Measurements from ENCODE around the gene TIGD1.

TIGD1 gene

DNA sequence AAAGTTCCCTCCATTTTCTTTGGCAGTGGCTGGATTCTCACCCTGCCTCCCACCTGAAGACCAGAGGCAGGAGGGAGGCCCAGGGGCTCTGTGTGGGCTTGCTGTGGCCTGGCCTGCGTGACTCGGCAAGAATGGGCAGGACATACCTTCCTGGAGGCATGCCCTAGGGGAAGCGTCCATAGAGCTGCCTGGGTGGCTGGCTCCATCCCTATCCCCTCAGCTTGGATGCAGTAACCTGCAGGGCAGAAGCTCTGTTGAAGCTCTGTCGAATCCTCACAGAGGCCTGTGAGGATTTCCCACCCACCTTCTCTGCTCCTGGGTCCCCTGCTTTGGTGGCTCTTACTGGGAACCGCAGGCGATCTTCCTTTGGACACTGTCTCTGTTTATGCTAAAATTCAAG is 31.5 kb downstream of the TIGD1 start:
- H3K4me3 ChIP-seq (ENCODE audit: low read length): no peak overlapping the region
- TF ChIP-seq ZNF274 (IDR thresholded peaks at IDR 0.05; ENCODE audit: low read depth, low read length): no peak

- H3K4me3 ChIP-seq (ENCODE audit: low read length): no peak overlapping the region
- no peak for TF ChIP-seq ZNF274 (IDR thresholded peaks at IDR 0.05; ENCODE audit: low read depth, low read length)
Measured at GRCh38 chr2:232516551-232516950, 33.8 kb downstream of the TIGD1 start.

- TF ChIP-seq ZNF274 (IDR thresholded peaks at IDR 0.05; ENCODE audit: low read depth, low read length): no peak
- no peak overlapping the region for H3K4me3 ChIP-seq (ENCODE audit: low read length)
Measured at GRCh38 chr2:232515639-232516038, 34.7 kb downstream of the TIGD1 start.

DNA sequence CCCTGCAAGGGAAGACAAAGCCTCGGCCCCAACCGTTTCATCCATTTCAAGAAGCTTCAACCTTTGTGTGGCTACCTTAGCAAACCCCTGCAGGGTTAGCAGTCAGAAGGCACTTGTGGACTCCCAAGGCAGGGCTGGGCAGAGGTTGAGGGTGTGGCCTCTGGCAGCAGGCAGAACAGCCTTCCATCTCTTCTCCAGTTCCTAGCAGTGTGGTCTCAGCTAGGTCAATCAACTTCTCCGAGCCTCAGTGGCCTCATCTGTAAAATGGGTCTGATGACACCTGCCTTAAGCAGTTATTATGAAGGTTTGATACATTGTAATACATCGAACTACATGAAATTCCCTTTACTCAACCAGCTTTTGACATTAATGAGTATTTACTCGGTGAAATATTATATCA is 37.0 kb downstream of the TIGD1 start:
- H3K4me3 ChIP-seq (ENCODE audit: low read length): no peak overlapping the region

GRCh38 chr2:232512602-232513001 is 37.8 kb downstream of the TIGD1 start:
- no peak for TF ChIP-seq ZNF274 (IDR thresholded peaks at IDR 0.05; ENCODE audit: low read depth, low read length)
- no peak overlapping the region for H3K4me3 ChIP-seq (ENCODE audit: low read length)

More for the DNA sequence above, 37.0 kb downstream of the TIGD1 start:
- TF ChIP-seq ZNF274 (IDR thresholded peaks at IDR 0.05; ENCODE audit: low read depth, low read length): no peak

DNA sequence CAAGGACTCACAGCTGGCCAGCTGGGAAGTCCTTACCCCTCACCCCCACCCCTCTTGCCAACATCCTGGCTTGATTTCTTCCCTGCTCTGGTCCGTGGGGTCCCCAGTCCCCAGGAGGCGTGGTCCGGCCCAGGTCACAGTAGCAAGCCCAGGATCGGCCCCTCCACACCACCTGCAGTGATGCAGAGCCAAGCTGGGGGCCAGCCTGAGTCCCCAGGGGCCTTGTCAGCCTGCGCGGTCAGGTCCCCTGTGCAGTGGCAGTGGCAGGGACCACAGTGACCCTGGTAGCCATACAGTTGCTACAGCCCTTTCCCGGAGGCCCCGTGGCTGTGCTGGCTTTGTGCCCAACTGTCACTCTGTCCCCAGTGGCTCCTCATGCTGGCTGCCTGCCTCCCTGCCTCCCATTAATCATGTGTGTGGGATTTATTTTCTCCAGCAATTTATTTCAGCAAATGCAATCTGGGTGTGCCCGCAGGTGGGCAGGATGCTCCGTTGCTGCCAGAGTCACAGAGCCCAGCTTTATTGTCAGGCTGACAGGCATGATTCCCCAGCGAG is 38.9 kb downstream of the TIGD1 start:
- H3K4me3 ChIP-seq (ENCODE audit: low read length): no peak overlapping the region
- TF ChIP-seq ZNF274 (IDR thresholded peaks at IDR 0.05; ENCODE audit: low read depth, low read length): no peak

DNA sequence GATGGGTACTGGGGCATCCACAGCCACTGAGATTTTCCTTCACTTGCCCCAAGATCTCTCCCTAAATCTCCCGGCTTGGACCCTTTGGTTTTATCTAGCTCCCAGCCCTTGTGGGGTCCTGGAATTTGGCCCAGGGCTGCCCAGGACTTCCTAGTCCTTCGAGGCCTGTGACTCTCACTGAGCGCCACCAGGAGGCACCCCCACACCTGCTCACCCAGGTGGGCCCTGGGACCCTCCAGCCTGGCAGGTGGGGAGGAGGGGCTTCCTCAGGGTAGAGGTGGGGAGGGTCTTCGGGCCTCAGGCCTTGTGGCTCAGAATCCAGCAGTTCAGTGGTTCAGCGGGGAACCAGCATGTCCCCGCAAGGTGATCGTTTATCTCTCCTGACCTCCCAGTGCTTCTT is 42.1 kb downstream of the TIGD1 start:
- H3K4me3 ChIP-seq (ENCODE audit: low read length): no peak overlapping the region
- no peak for TF ChIP-seq ZNF274 (IDR thresholded peaks at IDR 0.05; ENCODE audit: low read depth, low read length)

GRCh38 chr2:232506709-232507108 is 43.6 kb downstream of the TIGD1 start:
- no peak overlapping the region for H3K4me3 ChIP-seq (ENCODE audit: low read length)
- TF ChIP-seq ZNF274 (IDR thresholded peaks at IDR 0.05; ENCODE audit: low read depth, low read length): no peak

DNA sequence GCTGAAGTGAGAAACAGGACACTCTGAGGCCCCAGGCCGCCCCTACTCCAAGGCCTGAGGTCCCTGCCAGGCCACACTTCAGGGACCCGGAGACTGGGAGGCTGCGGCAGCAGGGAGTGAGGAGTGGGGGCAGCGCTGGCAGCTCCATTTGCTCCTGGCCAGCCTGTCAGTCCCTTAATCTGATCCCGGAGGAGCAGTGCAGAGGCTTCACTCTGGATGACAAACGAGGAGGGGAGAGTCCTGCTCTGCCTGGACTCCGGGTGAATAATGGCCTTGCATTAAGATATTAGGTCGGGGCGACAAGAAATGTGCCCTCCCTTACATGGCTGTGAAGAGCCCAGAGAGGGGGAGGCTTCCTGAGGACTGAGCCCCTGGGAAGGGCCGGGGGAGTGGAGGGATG is 44.5 kb downstream of the TIGD1 start:
- no peak overlapping the region for H3K4me3 ChIP-seq (ENCODE audit: low read length)
- TF ChIP-seq ZNF274 (IDR thresholded peaks at IDR 0.05; ENCODE audit: low read depth, low read length): no peak

DNA sequence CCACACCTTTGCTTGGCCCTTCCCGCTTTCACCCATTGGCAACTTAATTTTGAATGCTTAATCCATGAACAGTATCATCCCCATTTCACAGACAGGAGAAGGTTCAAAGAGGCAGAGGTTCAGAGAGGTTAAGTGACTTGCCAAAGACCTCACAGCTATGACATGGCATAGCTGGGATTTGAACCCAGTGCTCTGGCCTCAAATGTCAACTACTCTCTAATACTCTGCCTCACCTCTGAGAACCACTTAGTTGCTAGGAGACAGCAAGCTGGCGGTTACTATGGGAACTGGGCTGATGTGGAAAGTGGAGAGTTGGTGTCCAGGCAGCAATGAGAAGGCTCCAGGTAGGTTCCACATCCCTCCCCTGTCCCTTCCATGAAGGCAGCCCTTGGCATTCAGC is 45.9 kb downstream of the TIGD1 start:
- TF ChIP-seq ZNF274 (IDR thresholded peaks at IDR 0.05; ENCODE audit: low read depth, low read length): no peak
- no peak overlapping the region for H3K4me3 ChIP-seq (ENCODE audit: low read length)

DNA sequence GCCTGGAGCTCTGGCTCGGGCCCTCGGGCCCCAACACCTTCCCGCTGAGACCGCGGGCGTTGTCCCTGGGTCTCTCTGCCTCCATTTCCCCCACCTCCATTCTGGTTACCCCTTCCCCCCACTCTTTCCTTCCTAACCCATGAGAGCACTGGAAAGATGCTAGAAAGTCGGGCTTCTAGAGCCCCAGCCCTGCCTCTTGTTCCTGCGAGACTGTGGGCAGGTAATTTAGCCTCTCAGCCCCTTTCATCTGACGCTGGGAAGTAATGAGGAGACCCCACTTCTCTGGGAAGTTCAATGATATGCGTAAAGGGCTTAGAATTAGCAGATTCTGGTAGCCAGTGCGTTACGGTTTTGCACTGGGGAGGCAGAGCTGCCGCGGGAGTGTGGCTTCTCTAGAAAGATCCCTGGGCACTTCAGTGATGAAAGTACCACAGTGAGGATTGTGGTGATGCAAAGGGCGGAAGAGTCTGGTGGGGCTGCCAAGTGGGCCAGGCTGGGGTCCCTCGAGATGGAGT is 46.5 kb downstream of the TIGD1 start:
- no peak for TF ChIP-seq ZNF274 (IDR thresholded peaks at IDR 0.05; ENCODE audit: low read depth, low read length)
- H3K4me3 ChIP-seq (ENCODE audit: low read length): no peak overlapping the region

DNA sequence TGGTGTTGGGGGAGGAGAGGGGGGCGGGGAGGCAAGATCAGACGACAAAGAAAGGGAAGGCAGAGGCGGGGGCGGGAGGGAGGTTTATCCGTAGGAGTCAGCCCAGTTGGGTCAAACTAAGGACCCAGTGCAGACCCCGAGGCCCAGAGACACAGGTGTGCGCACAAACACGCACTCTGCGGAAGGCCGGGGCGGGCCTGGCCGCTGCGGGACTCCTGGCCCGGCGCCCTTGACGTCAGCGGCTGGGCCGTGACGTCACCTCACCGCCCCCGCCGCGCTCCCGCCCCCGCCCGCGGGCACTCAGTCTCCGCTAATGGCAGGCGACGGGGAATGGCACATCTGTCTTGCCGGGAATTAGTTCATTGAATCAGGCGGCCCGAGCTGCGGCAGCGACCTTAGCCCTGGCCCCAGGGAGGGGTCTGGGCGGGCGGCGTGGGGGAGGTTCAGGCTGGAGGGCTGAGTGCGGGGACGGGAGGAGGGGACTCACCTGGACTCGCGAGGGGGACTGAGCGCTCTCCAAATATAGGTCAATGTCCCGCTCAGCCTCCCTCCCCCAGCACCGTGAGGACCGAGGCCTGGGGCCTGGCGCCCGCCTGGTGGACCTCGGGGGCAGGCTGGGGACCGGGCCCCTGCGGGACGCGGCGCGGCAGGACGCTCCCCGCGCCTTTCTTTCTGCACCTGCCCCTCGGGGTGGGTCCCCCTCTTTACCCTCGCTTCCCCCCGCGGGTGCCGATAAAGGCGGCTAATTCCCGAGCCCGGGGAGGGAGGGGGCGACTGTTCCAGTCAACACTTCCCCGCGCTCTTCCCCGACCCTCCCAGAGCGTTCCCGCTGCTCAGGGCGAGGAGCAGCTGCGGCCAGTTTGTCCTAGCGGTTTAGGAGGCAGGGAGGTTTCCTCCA is 47.2 kb downstream of the TIGD1 start:
- H3K4me3 ChIP-seq (ENCODE audit: low read length): no peak overlapping the region

GRCh38 chr2:232502511-232502910 is 47.8 kb downstream of the TIGD1 start:
- H3K4me3 ChIP-seq (ENCODE audit: low read length): no peak overlapping the region
- TF ChIP-seq ZNF274 (IDR thresholded peaks at IDR 0.05; ENCODE audit: low read depth, low read length): no peak

More for the DNA sequence above, 47.2 kb downstream of the TIGD1 start:
- no peak for TF ChIP-seq ZNF274 (IDR thresholded peaks at IDR 0.05; ENCODE audit: low read depth, low read length)

GRCh38 chr2:232501794-232502390 is 48.5 kb downstream of the TIGD1 start:
- TF ChIP-seq ZNF274 (IDR thresholded peaks at IDR 0.05; ENCODE audit: low read depth, low read length): no peak
- H3K4me3 ChIP-seq (ENCODE audit: low read length): no peak overlapping the region

- no peak for TF ChIP-seq ZNF274 (IDR thresholded peaks at IDR 0.05; ENCODE audit: low read depth, low read length)
- no peak overlapping the region for H3K4me3 ChIP-seq (ENCODE audit: low read length)
Measured at GRCh38 chr2:232501331-232501771, 49.0 kb downstream of the TIGD1 start.
